ENCODE results near the gene FAM110A.
"Not testable (repeated sequence)": the region's sequence is repeated elsewhere in the genome, so short reads cannot be mapped to it uniquely, and the experiment has no call there.

Gene FAM110A

DNA sequence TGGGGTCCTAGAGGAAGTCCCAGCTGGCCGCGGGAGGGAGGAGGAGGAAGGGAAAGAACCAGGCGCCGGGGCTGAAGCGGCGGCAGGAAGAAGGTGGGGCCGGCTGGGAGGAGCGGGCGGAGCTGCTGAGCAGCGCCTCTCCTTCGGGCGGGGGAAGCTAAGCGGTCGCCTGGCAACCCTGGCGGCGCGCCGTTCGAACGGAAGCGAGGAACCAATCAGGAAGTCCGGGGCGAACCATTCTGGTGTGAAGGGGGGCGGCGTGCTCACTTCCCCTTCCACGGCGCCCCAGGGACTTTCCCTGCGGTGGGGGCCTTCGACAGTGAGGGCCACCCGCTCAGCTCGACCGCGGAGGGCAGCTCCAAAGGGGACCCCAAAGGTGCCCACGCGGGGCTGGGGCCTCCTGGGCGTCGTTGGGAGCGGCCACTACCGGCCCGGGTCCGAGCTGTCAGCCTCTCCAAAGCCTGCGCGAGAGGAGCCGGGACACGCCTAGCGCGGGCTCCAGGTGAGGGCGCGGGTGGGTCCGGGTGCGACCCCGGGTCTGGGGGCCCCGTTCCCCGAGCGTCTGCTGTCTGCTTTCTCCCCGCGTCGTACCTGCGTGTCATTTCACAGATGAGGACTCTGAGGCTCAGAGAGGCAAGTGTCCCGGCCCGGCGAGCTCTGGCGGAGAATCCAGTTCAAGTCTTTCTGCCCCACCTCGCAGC lies at the start of gene FAM110A:
FAM110A (plus strand) TSS at position 266 of the 701 bp plus-strand sequence. CDS start 11,090 bp downstream, outside the sequence.
- DNase-seq = peak; percentile 90

DNA sequence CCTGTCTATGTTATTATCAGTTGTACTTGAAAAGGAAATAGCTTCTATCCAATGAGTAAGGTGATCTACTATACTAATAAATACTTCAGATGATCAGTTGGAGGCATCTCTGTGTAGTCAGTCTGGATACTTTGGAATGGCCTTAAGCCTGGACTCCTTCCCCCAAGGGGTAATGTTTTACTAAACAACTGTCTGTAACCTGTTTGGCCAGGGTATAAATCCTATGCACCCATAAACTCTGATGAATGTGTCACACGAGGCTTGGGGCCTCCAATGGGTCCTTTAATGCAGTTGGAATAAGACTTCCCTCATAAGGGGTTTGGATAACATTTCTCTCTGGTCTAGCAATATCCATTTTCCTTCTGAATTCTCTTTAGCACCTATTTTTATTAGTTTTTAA lies 45.7 kb upstream of the FAM110A start:
- DNase-seq = no peak

DNA sequence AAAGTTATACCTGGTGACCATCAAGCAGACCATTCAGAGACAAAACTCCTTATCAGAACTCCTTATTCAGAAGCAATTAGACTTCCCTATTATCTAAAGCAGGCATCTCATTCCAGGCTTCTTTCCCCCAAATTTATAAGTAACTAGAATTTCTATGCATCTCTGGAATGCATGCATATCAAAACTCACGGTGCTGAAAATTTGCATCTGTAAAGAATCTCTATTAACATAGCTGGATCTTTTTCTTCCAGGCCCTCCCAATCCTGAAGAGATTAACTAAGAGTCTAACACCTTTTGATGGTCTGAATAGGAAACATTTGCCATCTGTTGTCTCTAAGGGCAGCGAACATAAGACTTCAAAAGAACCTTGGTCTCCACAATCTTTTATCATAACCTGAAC lies 42.5 kb upstream of the FAM110A start:
- DNase-seq = no peak

DNA sequence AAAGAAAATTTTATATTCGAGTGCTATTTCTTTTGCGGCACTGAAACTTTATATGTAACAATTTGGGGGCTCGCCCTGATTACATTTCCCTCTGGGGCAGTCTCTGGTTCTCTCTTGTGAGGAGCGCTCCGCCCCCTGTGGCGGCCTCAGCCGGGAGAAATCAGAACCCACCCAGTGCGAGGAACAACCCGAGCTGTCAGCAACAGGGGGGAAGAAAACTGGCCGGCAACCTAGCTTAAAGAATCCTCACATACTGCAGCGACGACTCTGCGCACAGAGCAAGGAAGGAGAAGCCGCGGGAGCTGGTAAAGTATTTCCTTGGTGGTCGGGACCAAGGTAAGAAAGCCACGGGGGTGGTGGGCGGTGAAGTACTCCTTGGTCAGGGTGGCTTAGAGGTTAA lies 41.3 kb upstream of the FAM110A start:
- DNase-seq = no peak

DNA sequence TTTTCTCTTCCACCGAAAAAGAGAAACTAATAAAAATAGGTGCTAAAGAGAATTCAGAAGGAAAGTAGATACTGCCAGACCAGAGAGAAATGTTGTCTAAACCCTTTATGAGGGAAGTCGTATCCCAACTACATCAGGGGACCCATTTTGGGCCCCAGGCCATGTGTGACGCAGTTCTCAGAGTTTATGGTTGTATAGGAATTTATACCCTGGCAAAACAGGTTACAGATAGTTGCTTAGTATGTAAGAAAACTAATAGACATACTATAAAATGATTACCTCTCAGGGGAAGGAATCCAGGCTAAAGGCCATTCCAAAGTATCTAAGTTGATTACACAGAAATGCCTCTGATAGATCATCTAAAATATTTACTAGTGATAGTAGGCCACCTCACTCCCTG lies 36.6 kb upstream of the FAM110A start:
- no peak for DNase-seq

DNA sequence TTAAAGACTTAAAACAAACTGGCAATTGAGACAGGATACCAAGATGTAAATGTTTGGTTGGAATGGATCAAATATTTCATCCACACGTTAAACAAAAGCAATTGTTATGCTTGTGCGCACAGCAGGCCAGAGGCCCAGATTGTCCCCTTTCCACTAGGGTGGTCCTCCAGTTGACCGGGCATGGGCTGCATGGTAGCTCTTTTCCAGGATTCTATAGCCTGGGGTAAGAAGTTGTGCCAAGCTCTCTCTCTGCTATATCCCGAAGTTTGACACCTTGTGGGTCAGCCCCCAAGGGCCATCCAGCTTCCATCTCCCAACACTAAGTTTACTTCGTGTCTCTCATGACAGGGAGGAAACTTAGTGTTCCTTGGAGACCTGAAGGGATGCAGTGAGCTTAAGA lies 34.8 kb upstream of the FAM110A start:
- DNase-seq = not testable (repeated sequence)

DNA sequence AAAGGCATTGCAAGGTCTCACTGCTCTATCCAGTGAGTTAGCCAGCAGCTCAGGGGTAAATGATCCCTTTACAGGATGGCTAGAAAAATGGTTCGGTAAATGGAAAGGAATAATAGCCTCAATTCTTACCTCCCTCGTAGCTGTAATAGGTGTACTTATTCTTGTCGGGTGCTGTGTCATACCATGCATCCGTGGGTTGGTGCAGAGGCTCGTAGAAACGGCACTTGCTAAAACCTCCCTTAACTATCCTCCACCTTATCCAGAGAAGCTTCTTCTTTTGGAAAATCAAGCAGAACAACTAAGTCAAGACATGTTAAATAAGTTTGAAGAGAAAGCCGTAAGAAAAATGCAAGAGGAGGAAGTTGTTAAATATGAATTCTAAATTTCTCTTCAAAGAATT lies 33.5 kb upstream of the FAM110A start:
- not testable (repeated sequence) for DNase-seq

DNA sequence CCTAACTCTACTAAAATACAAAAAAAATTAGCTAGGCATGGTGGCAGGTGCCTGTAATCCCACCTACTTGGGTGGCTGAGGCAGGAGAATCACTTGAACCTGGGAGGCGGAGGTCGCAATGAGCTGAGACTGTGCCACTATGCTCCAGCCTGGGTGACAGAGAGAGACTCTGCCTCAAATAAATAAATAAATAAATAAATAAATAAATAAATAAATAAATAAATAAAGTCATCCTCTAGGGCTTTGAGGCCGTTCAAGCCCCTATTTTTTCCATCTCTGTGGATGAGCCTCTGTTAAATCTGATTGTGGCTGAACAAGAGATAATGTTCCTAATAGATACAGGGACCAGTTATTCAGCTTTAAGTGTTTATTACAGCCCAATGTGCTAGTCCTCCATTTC lies 31.8 kb upstream of the FAM110A start:
- DNase-seq = no peak

DNA sequence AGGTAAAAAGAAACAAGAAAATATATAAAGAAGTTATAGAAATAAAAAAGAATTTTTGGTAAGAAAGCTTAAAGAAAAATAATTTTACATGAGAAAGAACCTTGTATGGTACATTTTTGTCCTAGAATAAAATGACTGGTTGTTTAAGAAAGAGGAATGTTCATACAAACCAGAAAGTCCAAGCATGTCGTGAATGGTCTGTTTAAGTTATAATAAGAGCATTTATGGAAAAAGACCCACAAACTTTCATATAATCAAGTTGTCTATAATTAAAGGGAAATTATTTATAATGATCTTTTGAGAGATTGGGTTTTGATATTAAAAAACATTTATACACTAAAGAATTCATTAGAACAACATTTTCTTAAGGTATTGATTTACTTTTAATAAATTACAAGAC lies 27.8 kb upstream of the FAM110A start:
- no peak for DNase-seq

DNA sequence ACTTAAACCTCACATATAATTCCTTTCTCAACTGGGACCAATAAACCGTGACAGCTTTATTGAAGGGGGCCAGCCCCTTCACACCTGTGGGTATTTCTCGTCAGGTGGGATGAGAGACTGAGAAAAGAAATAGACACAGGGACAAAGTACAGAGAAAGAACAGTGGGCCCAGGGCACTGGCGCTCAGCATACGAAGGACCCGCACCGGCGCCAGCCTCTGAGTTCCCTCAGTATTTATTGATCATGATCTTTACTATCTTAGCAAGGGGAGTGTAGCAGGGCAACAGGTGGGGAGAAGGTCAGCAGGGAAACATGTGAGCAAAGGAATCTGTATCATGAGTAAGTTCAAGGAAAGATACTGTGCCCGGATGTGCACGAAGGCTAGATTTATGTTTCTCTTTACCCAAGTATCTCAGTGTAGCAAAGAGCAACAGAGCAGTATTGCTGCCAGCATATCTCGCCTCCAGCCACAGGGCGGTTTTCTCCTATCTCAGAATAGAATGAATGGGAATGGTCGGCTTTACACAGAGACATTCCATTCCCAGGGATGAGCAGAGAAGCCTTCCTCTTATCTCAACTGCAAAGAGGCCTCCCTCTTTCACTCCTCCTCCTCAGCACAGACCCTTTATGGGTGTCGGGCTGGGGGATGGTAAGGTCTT lies 21.6 kb upstream of the FAM110A start:
- not testable (repeated sequence) for DNase-seq

DNA sequence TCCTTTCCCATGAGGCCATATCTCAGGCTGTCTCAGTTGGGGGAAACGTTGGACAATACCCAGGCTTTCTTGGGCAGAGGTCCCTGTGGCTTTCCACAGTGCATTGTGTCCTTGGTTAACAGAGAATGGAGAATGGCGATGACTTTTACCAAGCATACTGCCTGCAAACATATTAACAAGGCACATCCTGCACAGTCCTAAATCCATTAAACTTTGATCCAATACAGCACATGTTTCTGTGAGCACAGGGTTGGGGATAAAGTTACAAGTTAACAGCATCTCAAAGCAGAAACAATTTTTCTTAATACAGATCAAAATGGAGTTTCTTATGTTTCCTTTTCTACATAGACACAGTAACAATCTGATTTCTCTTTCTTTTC lies 21.1 kb upstream of the FAM110A start:
- not testable (repeated sequence) for DNase-seq

DNA sequence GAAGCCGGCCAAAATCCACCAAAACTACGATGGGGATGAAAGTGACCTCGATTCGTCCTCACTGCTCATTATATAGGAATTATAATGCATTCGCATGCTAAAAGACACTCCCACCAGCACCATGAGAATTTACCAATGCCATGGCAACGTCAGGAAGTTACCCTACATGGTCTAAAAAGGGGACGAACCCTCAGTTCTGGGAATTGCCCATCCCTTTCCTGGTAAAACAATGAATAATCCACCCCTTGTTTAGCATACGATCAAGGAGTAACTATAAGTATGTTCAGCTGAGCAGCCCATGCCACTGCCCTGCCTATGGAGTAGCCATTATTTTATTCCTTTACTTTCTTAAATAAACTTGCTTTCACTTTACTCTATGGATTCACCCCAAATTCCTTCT lies 20.1 kb upstream of the FAM110A start:
- no peak for DNase-seq

DNA sequence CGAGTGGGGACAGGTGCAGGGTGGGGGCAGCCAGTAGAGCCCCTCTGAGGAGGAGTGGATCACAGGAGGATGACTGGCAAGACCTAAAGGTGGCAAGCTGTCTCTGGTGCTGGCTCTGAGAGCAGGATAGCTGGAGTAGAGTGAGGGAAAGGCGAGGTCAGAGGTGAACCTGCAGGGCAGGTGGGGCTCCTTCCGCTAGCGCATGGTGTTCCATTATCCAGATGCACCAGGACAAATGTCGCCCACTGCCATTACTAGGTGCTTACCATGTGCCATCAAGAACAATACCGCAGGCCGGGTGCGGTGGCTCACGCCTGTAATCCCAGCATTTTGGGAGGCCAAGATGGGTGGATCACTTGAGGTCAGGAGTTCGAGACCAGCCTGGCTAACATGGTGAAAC lies 18.3 kb upstream of the FAM110A start:
- DNase-seq = no peak

DNA sequence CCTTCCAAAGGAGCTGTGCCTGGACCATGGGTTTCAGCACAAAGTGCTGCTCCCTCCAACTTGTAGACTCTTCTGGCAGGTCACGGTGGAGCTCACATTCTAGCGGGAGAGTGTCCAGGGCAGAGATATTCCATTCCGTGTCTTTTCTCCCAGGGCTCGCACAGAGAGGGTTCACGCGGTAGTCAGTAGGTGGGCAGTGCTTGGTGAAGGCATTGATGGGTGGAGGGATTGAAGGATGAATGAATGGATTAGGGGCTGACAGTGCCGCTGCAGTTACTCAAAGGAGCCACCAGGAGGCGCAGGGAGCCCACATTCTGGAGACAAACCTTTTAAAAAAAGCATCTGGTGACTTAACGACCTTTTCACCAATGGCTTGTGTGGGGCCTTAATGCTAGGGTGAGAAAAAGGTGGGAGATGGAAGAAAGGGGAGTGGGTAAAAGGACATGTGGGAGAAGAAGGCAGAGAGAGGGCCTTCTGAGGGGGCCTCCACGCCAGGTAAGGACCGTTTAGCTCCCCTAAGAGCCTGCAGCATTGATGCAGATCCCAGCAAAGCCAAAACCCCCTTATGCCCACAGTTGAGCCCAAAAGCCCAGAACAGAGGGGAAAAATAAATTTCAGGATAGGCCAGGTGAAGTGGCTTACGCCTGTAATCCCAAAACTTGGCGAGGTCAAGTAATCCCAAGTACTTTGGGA lies 17.5 kb upstream of the FAM110A start:
- DNase-seq = peak; percentile 50

DNA sequence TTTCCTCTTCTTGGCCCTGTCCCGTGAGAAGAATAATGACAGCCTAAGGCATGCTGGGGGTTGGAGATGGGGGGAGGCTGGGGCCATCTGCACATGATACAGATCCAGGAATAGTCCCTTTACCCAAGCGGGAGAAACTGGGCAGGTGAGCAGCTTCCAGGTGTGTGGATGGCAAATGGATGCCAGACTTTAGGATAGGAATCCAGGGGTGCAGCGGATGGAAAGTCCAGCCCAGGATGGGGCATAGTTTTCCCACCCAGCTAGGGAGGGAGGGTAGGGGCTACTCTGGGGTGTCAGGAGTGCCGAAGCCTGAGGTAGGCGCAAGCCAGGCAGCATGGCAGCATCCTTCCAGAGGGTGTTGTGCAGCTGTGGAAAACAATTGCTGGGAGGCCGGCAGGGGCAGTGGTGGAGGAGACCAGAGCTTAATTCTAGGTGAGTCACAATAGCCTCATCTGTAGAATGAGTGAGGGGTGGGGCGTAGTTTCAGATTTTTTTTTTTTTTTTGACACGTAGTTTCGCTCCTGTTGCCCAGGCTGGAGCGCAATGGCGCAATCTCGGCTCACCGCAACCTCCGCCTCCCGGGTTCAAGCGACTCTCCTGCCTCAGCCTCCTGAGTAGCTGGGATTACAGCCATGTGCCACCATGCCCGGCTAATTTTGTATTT lies 15.4 kb upstream of the FAM110A start:
- no peak for DNase-seq

DNA sequence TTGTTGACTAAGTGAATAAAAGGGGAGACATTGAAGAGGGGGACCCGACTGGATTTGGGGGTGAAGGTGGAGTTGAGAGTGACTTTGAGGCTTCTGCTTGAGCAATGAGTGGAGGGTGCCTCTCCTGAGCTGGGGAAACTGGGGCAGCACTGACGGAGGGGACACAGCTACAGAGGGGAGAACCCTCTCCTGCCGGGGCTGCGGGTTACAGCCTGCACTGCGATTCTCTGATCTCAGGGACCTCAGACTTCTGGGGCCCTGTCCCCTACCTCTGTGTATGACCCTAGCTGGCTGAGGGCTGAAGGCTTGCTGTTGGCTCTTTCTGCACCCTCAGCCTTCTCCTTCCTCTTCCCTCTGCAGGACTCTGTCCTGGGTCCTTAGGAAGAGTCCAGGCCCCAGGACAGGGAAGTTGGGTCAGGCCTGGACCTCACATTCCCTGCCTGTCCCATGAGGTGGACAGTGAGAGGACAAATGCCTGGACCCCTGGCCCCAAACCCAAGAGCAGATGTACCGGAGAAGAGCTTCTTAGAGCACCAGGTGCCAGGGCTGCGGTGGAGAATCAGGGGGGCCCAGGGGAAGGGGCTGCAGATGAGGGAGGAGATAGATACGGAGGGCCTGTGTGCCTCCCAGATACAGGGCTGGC lies 13.7 kb upstream of the FAM110A start:
- DNase-seq = no peak

DNA sequence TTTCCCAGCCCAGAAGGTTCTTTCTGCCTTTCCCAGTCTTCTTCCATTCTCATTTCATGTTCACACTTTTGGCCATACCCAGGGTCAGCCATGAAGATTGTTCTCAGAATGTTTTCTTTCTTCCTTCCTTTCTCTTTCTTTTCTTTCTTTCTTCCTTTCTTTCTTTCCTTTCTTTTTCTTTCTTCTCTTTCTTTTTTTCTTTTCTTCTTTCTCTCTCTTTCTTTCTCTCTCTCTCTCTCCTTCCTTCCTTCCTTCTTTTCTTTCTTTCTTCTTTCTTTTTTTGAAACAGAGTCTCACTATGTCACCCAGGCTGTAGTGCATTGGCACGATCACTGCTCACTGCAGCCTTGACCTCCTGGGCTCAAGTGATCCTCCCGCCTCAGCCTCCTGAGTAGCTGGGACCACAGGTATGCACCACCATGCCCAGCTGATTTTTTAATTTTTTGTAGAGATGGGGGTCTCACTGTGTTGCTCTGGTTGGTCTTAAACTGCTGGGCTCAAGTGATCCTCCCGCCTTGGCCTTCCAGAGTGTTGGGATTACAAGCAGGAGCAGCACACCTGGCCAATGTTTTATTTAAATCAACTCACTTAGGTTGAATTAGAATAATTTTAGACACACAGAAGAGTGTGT lies 13.1 kb upstream of the FAM110A start:
- no peak for DNase-seq

DNA sequence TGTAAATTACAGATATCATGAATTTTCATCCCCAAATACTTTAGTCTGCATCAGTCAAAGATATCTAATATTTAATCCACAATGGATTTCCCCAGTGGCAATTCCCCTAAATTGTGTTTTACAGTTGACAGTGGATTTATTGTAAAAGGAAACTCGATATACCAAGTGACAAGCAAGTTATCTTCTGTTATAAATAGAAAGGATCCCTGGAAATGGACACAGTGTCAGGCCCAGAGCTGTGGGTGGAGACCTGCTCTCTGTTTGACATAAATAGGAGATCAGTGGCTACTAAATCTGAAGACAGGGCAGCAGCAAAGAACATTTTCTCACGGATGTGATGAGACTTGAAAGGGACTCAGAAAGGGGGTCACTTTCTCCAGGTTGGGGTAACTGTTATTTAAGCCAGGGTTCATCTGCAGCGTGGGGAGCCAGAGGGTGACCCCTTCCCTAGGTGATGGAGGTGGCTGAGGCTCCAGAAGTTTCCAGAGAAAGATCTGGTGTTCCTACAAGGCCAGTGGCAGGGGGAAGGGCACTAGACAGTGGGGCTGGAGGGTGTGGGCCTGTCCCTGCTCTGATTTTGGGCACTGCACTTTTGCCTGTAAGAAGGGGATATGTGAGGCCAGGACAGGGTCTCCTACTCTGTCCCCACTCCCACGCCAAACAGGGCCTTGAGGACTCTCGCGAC lies 12.3 kb upstream of the FAM110A start:
- no peak for DNase-seq

DNA sequence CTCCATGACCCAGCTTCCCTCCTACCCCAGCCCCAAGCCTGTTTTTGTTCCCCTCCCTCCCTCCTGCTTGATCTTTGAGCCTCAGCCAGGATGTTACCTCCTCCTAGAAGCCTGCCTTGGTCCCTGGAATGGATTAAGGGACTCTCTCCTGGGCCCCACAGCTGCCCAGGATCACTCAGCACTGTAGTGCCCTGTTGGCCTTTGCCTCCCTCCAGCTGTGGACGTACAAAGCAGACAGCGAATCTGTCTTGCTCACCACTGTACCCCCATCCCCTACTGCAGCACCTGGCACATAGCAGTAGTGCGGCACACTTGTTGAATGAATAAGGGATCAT lies 11.8 kb upstream of the FAM110A start:
- no peak for DNase-seq

DNA sequence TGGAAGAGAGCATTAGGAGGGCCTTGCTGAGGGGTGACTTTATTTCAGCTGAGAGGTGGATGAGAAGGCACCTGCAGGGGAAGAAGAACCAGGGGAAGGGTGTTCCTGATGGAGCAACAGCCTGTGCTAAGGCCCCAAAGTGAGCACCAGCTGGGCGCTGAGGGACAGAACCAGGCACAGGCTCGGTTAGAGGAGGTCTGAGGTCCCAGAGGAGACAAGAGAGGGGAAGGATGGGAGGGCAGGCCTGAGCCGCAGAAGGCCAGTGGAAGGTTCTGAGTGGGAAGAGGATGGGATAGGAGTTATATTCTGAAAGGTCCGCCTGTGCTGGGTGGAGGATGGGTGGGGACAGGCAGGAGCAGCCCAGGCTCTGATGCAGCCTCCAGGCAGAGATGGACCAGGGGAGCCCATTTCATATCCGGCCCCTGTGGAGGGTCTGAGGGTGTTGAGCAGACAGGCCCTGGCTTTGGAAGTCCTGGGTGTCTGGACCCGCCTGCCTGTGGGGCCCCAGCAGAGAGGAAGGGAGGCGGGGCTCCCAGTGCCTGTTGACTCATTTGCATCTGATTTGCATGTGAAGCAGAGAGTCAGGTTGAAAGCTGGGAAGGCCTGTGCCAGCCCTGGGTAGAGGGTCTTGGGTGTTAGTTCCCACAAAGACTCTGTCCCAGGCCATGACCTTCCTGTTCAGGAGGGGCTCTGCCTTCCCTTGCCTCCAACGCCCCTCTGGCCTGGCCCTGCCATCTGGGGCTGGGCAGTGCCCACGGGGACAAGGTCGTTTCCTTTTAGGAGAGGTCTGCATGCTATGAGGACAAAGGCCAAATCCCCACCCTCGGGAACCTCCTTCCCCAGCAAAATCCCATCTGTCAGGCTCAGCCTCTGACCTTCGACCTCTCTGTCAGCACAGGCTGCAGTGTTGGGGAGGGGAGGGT lies 10.6 kb upstream of the FAM110A start:
- DNase-seq = no peak

DNA sequence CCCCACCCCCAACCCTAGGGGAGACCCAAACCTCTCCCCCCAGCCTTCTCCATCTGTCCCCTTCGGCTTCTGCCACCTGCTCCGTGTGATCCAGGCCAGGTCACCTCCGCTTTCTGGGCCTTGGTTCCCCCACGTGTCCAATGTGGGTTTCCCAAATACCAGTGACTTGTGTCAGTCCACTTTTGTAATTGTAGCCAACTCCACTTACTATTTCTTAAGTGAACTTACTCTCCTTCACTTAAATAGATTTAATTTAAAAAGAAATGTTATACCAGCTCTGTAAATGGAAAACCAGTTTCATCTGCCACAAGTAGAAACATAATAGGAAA lies 10.0 kb upstream of the FAM110A start:
- no peak for DNase-seq
